ENCODE results near the gene TMEM132A. TPM values are rescaled to one million over a fixed set of nuclear protein-coding genes. Genes with fewer than 3 reads are reported as not detected.
A peak's percentile ranks its signal among the peaks of the same experiment; 100 is the strongest.

Gene TMEM132A
- total and polyA plus RNA-seq, 2 of the 13 experiments (the other 11 are each of a cell fraction or from before 2014, with no cell fraction given), result 11.1 to 32.9 TPM

GRCh38 chr11:60905551-60906113 is 18.6 kb upstream of the TMEM132A start:
- no peak for FAIRE-seq
- no peaks in the 10 kb centered on the region for H3K27me3 ChIP-seq (ENCODE audit: control insufficient read depth in 1 of 2, insufficient read depth in 2 of 2, low read length in 2 of 2)
- peaks cover 15 to 31% of the 10 kb centered on the region in 2 experiments; a peak in 4 of 5 replicates for H3K36me3 ChIP-seq (replicated peaks in 1 of 2; ENCODE audit: control insufficient read depth in 1 of 2, insufficient read depth in 2 of 2, low read length in 2 of 2)
- peak overlapping the region; percentile 89 for H3K4me2 ChIP-seq (ENCODE audit: low read depth, low read length)
- H3K9ac ChIP-seq (ENCODE audit: insufficient read depth, low read depth, low read length), result peak overlapping the region; percentile 95
- peak overlapping the region; percentile 70 to 88 (median 83) for H3K4me3 ChIP-seq (replicated peaks in 1 of 3; ENCODE audit: insufficient read depth in 1 of 3, low read depth in 2 of 3, low read length in 3 of 3)
- peaks cover 34% of the 10 kb centered on the region for H3K4me1 ChIP-seq (ENCODE audit: insufficient read depth, low read length)
- peak; percentile 36 for DNase-seq (ENCODE audit: low spot score)
- ChIA-PET CTCF (ENCODE audit: low intra/inter-chr PET ratio, low total read pairs) (no interaction called here), POLR2A (interaction anchor here (0.7 to 1.6 kb wide), 5 partner anchors 8 to 256 kb away, joined by 3 to 5 read pairs (median 3); partner anchors contain the start of genes PTGDR2, TMEM109, TMEM132A and VPS37C)
- peaks cover 17% of the 10 kb centered on the region for H4K20me1 ChIP-seq (ENCODE audit: insufficient read depth, low read length)
- intact Hi-C loops (cut with micrococcal nuclease; ENCODE audit: unreplicated experiment) (no loop called here), in situ Hi-C loops (cut with HindIII; ENCODE audit: extremely low pct_ligation_motif_present, low pct_unique_long_range_greater_than_20kb) (no loop called here)
- WGBS (ENCODE audit: low lambda C conversion rate), result 3% methylated on average over 8 of the region's 16 CpGs
- H3K27ac ChIP-seq (ENCODE audit: extremely low read length, insufficient read depth, low read length), result peak overlapping the region; percentile 94
- peak; percentile 18; the same call in 1 of the 3 replicates for ATAC-seq
- no peak overlapping the region for H2AFZ ChIP-seq (ENCODE audit: low read length)
- peaks cover 33% of the 10 kb centered on the region for H3K79me2 ChIP-seq (ENCODE audit: insufficient read depth, low read length)
- H3K9me3 ChIP-seq (ENCODE audit: low read length), result no peaks in the 10 kb centered on the region
- TSS peak; percentile 63 for BruUV-seq (replicated peaks)
- no peak for TF ChIP-seq CENPBD1 (CRISPR knock-in tag; IDR thresholded peaks at IDR 0.05; ENCODE audit: borderline replicate concordance, low read depth)
- no peak for TF ChIP-seq ZNF841 (CRISPR knock-in tag; IDR thresholded peaks at IDR 0.05; ENCODE audit: borderline replicate concordance)
- no peak for TF ChIP-seq POGK (CRISPR knock-in tag; conservative IDR thresholded peaks at IDR 0.05)
- no peak for TF ChIP-seq KMT2B (CRISPR knock-in tag; IDR thresholded peaks at IDR 0.05)
- TF ChIP-seq BHLHE40 (IDR thresholded peaks at IDR 0.05; ENCODE audit: low read length), result no peak
- TF ChIP-seq ZSCAN5A (CRISPR knock-in tag; IDR thresholded peaks at IDR 0.05; ENCODE audit: borderline replicate concordance), result no peak
- no peak for TF ChIP-seq KDM6A (CRISPR knock-in tag; IDR thresholded peaks at IDR 0.05; ENCODE audit: low read depth)
- no peak for TF ChIP-seq ZNF772 (CRISPR knock-in tag; IDR thresholded peaks at IDR 0.05)
- 0 out of 2 replicates have a peak, but pooled peaks have one; percentile 9 for TF ChIP-seq KAT7 (CRISPR knock-in tag; IDR thresholded peaks at IDR 0.05; ENCODE audit: borderline replicate concordance)
- TF ChIP-seq ZNF335 (CRISPR knock-in tag; IDR thresholded peaks at IDR 0.05), result no peak
- no peak for TF ChIP-seq ARID5B (CRISPR knock-in tag; IDR thresholded peaks at IDR 0.05)
- TF ChIP-seq ZXDC (CRISPR knock-in tag; IDR thresholded peaks at IDR 0.05), result no peak
- TF ChIP-seq ZNF552 (CRISPR knock-in tag; IDR thresholded peaks at IDR 0.05; ENCODE audit: borderline replicate concordance), result no peak
